B cell (primary cell): Measurements from ENCODE around the gene RASGRF2. TPM values are rescaled to one million over a fixed set of nuclear protein-coding genes. Genes with fewer than 3 reads are reported as not detected.
"Not testable (repeated sequence)": the region's sequence is repeated elsewhere in the genome, so short reads cannot be mapped to it uniquely, and the experiment has no call there.

ENCODE experiments used
- ATAC-seq: fragments of 200-7000 bp; cut with Tn5 transposase; one replicate; pipeline ENCODE4 v1.10.0; 2021; ENCODE audit warnings: low read depth, mild to moderate bottlenecking, moderate number of reproducible peaks, moderate library complexity
- CTCF ChIA-PET: fragments of 350-600 bp; sonication (Branson Sonifier 250); formaldehyde crosslinking; loops from one replicate; lab custom pipeline; 2021; ENCODE audit warnings: antibody characterized with exemption, inconsistent platforms; lab: Charles Lee
- POLR2A ChIA-PET: fragments of 350-600 bp; sonication (Branson Sonifier 250); formaldehyde crosslinking; loops from one replicate; lab custom pipeline; 2021; ENCODE audit warnings: antibody characterized with exemption; lab: Charles Lee
- DNase-seq: peaks from one replicate; pipeline ENCODE4 v3.0.0; 2013
- H2AFZ ChIP-seq: 2 replicates; pipeline ENCODE4 v1.6.1; 2012; ENCODE audit warnings: mild to moderate bottlenecking, low read depth, low read length; ENCODE audit not compliant: insufficient read depth, poor library complexity, severe bottlenecking
- H3K27ac ChIP-seq, 2 donors: 1 replicate in 1 of 2; 2 replicates in 1 of 2; pipeline ENCODE4 v1.5.1; 2012 to 2013; ENCODE audit warnings: low read length in 2 of 2, mild to moderate bottlenecking in 2 of 2, moderate library complexity in 1 of 2
- H3K27me3 ChIP-seq, 4 experiments: fragments of 200-600 bp in 1 of 4; sonication (generic) in 1 of 4; replicated peaks in 1 of 4; 1 replicate in 2 of 4; 2 replicates in 2 of 4; pipeline versions ENCODE4 v1.6.1 to v1.7.0; 2013 to 2016; ENCODE audit warnings: low read length in 3 of 4, mild to moderate bottlenecking in 2 of 4, mixed read lengths in 1 of 4, moderate library complexity in 1 of 4; ENCODE audit not compliant: insufficient read depth in 4 of 4, control insufficient read depth in 3 of 4; ENCODE audit errors: control extremely low read depth in 1 of 4
- H3K36me3 ChIP-seq, 2 experiments: replicated peaks in 1 of 2; 1 replicate in 1 of 2; 2 replicates in 1 of 2; pipeline versions ENCODE4 v1.6.1 to v1.7.1; 2013; ENCODE audit warnings: low read length in 1 of 2; ENCODE audit not compliant: insufficient read depth in 2 of 2, control insufficient read depth in 1 of 2; ENCODE audit errors: control extremely low read depth in 1 of 2, extremely low read depth in 1 of 2
- H3K4me1 ChIP-seq, 2 donors: fragments of 200-600 bp in 1 of 2; sonication (generic) in 1 of 2; 1 replicate in 1 of 2; 2 replicates in 1 of 2; pipeline versions ENCODE4 v1.5.1 to v1.6.1; 2013 to 2017; ENCODE audit warnings: low read length in 2 of 2; ENCODE audit not compliant: control insufficient read depth in 2 of 2, insufficient read depth in 2 of 2
- H3K4me2 ChIP-seq: replicated peaks from 2 replicates; pipeline ENCODE3; 2012; ENCODE audit warnings: mild to moderate bottlenecking, low read depth, low read length; ENCODE audit not compliant: poor library complexity, severe bottlenecking
- H3K4me3 ChIP-seq, 5 experiments: fragments of 200-600 bp in 1 of 5; sonication (generic) in 1 of 5; 1 replicate in 3 of 5; 2 replicates in 2 of 5; pipeline versions ENCODE4 v1.5.1 to v1.7.0; 2011 to 2016; ENCODE audit warnings: low read length in 4 of 5, mild to moderate bottlenecking in 4 of 5, low read depth in 2 of 5, control low read depth in 1 of 5, moderate library complexity in 1 of 5; ENCODE audit not compliant: insufficient read depth in 1 of 5; ENCODE audit errors: control extremely low read depth in 1 of 5, extremely low read depth in 1 of 5
- H3K79me2 ChIP-seq: fragments of 200-600 bp; sonication (generic); one replicate; pipeline ENCODE4 v1.6.0; 2016; ENCODE audit warnings: low read length; ENCODE audit not compliant: control insufficient read depth, insufficient read depth
- H3K9ac ChIP-seq: fragments of 200-600 bp; sonication (generic); 2 replicates; pipeline ENCODE4 v1.6.1; 2017; ENCODE audit warnings: mild to moderate bottlenecking, low read length, moderate library complexity
- H3K9me3 ChIP-seq, 3 donors: one replicate each; pipeline versions ENCODE4 v1.6.1 to v1.7.1; 2013; ENCODE audit warnings: low read length in 2 of 3; ENCODE audit not compliant: control insufficient read depth in 2 of 3, insufficient read depth in 1 of 3; ENCODE audit errors: control extremely low read depth in 1 of 3
- H4K20me1 ChIP-seq: 2 replicates; pipeline ENCODE4 v1.6.0; 2012; ENCODE audit warnings: mild to moderate bottlenecking, low read length; ENCODE audit not compliant: insufficient read depth, control insufficient read depth, poor library complexity, severe bottlenecking
- H3K27ac Mint-ChIP-seq: one replicate; pipeline ENCODE4 v1.8.0; 2021; ENCODE audit warnings: mixed read lengths
- H3K27me3 Mint-ChIP-seq: one replicate; pipeline ENCODE4 v1.8.0; 2021; ENCODE audit warnings: mixed read lengths
- H3K4me1 Mint-ChIP-seq: one replicate; pipeline ENCODE4 v1.8.0; 2021; ENCODE audit warnings: mixed read lengths
- H3K4me3 Mint-ChIP-seq: one replicate; pipeline ENCODE4 v1.8.0; 2021; ENCODE audit warnings: mixed read lengths
- H3K9me3 Mint-ChIP-seq: one replicate; pipeline ENCODE4 v1.8.0; 2022; ENCODE audit warnings: mixed read lengths; ENCODE audit not compliant: insufficient read depth
- EZH2 ChIP-seq: IDR thresholded peaks from 2 replicates; pipeline ENCODE4 v1.6.1; 2012; ENCODE audit warnings: borderline replicate concordance, low read depth, mild to moderate bottlenecking, moderate library complexity, low read length; ENCODE audit not compliant: insufficient read depth, poor library complexity, severe bottlenecking
- WGBS: methylation state at CpG from one replicate; pipeline ENCODE4 v1.1.5; 2013; ENCODE audit warnings: missing lambda C conversion rate; ENCODE audit not compliant: insufficient coverage; 5-methylcytosine and 5-hydroxymethylcytosine counted together
- intact Hi-C: fragments of 100-400 bp; cut with micrococcal nuclease; formaldehyde crosslinking; loops from one replicate; pipeline ENCODE4 v1.10.0; 2022
- polyA plus RNA-seq: library from polyadenylated mRNA; depleted of rRNA; stranded (reverse); fragments of >200 nt; gene quantifications from 2 replicates; pipeline ENCODE4 v1.2.3, GENCODE V29; 2012
- total RNA-seq, 2 donors: library from RNA; stranded (reverse); fragments of 120-200 nt in 1 of 2; gene quantifications; 1 replicate in 1 of 2; 2 replicates in 1 of 2; pipeline versions ENCODE4 v1.2.3 to v1.2.4, GENCODE V29; 2013 to 2022
- TF ChIP-seq, protein P1 (sequence below): fragments of 200-600 bp; IDR thresholded peaks from one replicate; pipeline ENCODE4 v1.8.0; 2022; ENCODE audit warnings: antibody characterized with exemption, mild to moderate bottlenecking

Gene RASGRF2
- total and polyA plus RNA-seq, 2 donors (not counting 1 experiment from before 2014, with no cell fraction given): 0.04 to 0.37 TPM

DNA sequence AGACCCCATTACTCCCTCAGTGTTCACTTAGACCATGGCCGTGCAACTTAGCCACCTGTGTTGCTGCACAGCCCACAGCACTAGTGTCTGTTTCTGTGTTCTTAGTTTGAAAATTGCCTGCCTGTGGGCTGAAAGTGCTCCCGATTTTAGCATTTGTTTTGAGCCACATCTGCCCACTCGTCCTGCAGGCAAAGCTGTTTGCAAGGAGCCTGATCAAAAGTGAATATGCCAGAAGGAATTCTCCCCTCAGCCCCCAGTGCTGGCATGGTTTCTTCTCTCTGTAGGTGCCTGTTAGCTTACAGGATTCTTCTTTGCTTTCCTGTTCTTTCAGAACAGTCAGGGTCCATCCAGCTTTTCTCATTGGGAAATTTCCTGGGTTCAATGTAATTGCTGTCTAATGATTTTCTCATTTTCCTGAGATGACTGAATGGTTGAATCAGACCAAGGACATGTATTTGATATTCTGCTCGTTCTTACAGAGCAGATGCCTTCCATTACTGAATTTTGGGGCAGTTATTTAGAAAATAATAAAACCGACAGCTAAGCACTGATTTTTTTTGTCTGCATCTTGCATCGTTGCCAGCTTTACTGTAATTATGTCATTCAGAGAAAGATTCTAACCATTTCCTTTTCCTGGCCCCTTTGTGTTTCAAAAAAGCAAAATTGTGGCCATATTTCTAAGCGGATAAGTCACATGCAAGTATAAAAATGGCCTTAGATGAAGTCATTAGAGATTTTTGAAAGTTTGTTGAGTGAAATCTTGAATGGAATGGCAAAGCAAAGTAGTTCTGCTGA is 161.9 kb downstream of the RASGRF2 start:
- no peak overlapping the region for H3K27ac ChIP-seq
- WGBS: 79% methylated on average over 6 of the region's 7 CpGs
- H3K79me2 ChIP-seq: no peaks in the 10 kb centered on the region
- Mint-ChIP-seq H3K9me3 (no peaks in the 10 kb centered on the region), H3K27ac (no peak overlapping the region), H3K4me1 (no peaks in the 10 kb centered on the region), H3K27me3 (peaks cover 21% of the 10 kb centered on the region), H3K4me3 (no peak overlapping the region)
- no peaks in the 10 kb centered on the region for H3K36me3 ChIP-seq
- H3K9me3 ChIP-seq: no peaks in the 10 kb centered on the region
- H4K20me1 ChIP-seq: no peaks in the 10 kb centered on the region
- DNase-seq (no peak), ATAC-seq (no peak)
- H2AFZ ChIP-seq: no peak overlapping the region
- ChIA-PET POLR2A (no interaction called here), CTCF (no interaction called here)
- no peaks in the 10 kb centered on the region for H3K4me1 ChIP-seq
- H3K27me3 ChIP-seq: peaks cover 0 to 6% (median 0%) of the 10 kb centered on the region in 4 experiments
- TF ChIP-seq EZH2: no peak
- TF ChIP-seq, protein P1, sequence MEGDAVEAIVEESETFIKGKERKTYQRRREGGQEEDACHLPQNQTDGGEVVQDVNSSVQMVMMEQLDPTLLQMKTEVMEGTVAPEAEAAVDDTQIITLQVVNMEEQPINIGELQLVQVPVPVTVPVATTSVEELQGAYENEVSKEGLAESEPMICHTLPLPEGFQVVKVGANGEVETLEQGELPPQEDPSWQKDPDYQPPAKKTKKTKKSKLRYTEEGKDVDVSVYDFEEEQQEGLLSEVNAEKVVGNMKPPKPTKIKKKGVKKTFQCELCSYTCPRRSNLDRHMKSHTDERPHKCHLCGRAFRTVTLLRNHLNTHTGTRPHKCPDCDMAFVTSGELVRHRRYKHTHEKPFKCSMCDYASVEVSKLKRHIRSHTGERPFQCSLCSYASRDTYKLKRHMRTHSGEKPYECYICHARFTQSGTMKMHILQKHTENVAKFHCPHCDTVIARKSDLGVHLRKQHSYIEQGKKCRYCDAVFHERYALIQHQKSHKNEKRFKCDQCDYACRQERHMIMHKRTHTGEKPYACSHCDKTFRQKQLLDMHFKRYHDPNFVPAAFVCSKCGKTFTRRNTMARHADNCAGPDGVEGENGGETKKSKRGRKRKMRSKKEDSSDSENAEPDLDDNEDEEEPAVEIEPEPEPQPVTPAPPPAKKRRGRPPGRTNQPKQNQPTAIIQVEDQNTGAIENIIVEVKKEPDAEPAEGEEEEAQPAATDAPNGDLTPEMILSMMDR: no peak
- intact Hi-C loops: no loop called here
- H3K9ac ChIP-seq: no peak overlapping the region
- H3K4me3 ChIP-seq: no peak overlapping the region
- H3K4me2 ChIP-seq: no peak overlapping the region

DNA sequence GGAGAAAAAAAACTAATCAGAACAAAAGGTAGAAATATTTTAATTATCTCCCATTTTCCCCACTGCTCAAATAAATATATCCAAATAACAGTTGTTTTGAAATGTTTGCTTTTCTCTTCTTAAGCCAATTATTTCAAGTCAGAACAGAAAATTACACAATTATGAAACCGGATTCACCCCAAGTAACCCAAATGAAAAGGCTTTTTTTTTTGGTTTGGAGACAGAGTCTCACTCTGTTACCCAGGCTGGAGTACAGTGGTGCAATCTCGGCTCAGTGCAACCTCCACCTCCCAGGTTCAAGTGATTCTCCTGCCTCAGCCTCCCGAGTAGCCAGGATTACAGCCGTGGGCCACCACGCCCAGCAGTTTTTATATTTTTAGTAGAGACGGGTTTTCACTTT is 164.5 kb downstream of the RASGRF2 start:
- H3K79me2 ChIP-seq, H3K4me3 ChIP-seq, POLR2A ChIA-PET, H3K36me3 ChIP-seq, H3K4me2 ChIP-seq, H3K9me3 ChIP-seq, H3K9me3 Mint-ChIP-seq, H3K4me1 Mint-ChIP-seq, ATAC-seq, H3K4me1 ChIP-seq, H3K27ac Mint-ChIP-seq, CTCF ChIA-PET, H3K4me3 Mint-ChIP-seq, H4K20me1 ChIP-seq, H3K27ac ChIP-seq, intact Hi-C loops, H3K9ac ChIP-seq, H2AFZ ChIP-seq, H3K27me3 ChIP-seq, DNase-seq: not testable (repeated sequence)
- WGBS: no CpG with 5 or more reads among the region's 6 CpGs
- peaks cover 16% of the 10 kb centered on the region for H3K27me3 Mint-ChIP-seq
